ENCODE results near the gene RAB42. TPM values are rescaled to one million over a fixed set of nuclear protein-coding genes. Genes with fewer than 3 reads are reported as not detected.

Gene RAB42
- total and polyA plus RNA-seq, 9 of the 15 experiments (the other 6 are each of a cell fraction or from before 2014, with no cell fraction given) = 0.07 to 0.14 (median 0.12) TPM; not detected in 6

DNA sequence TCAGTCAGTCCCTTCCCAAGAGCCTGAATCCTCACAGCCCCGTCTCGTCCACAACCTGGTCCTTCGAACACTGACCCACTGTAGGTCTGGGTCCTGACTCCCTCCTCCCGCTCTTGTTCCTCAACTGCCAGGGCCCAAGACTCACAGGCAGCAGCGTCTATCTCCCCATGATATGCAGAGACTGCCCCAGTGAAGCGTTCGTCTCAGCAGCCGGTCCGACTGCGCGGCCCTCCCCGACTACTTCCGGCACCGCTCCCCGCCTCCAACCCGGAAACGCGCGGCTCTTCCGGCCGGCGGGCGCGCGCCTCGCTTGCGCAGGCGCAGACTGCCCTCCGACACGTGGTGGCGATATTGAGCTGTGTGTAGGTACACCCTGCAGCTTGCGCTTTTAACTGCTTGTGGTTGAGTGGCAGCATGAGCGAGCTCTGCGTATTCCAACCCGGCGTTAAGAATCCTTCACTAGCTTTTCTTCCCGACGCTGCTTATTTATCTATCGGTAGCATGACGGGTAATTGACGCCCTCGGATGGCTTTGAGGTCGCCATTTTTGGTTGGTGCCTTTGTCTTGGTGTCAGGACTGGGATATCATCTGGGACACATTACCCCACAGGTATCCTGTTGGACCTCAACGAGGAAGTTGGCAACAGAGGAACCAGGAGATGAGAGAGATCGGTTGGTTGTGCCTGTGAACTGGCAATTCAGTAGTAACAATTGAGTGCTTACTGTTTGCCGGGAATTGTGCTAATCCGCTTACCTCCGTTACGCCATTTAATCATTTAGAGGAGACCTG, 51.0 kb downstream of the RAB42 start, which contains the start of gene TAF12 (continued):
- TF ChIP-seq TCF7 (IDR thresholded peaks at IDR 0.05; ENCODE audit: borderline replicate concordance) (peak; percentile 66), PHB2 (IDR thresholded peaks at IDR 0.05; ENCODE audit: low read depth) (no peak), ZC3H4 (CRISPR knock-in tag; IDR thresholded peaks at IDR 0.05; ENCODE audit: borderline replicate concordance) (peak; percentile 88; the same call in 1 of the 2 replicates), GATA2 (CRISPR knock-in tag; IDR thresholded peaks at IDR 0.05) (peak; percentile 55; the same call in 1 of the 2 replicates), DMBX1 (CRISPR knock-in tag; IDR thresholded peaks at IDR 0.05; ENCODE audit: borderline replicate concordance) (peak; percentile 61; the same call in 1 of the 2 replicates), SETDB1 (IDR thresholded peaks at IDR 0.05; ENCODE audit: low read length) (no peak), SMAD3 (CRISPR knock-in tag; conservative IDR thresholded peaks at IDR 0.05) (0 out of 2 replicates have a peak, but pooled peaks have one; percentile 32), ETV6 (IDR thresholded peaks at IDR 0.05; ENCODE audit: borderline replicate concordance in 1 of 2, low read depth in 2 of 2, low read length in 1 of 2) (peak; percentile 94 to 98), ETV6 (CRISPR knock-in tag; IDR thresholded peaks at IDR 0.05; ENCODE audit: borderline replicate concordance) (peak; percentile 86), ELF4 (CRISPR knock-in tag; IDR thresholded peaks at IDR 0.05) (peak; percentile 92), GABPB1 (CRISPR knock-in tag; IDR thresholded peaks at IDR 0.05) (peak; percentile 99), NRF1 (conservative IDR thresholded peaks at IDR 0.05 in 1 of 2, IDR thresholded peaks at IDR 0.05 in 1 of 2) (peak; percentile 96 to 97), ZNF384 (IDR thresholded peaks at IDR 0.05; ENCODE audit: low read depth, low read length) (no peak; the same call in 1 of the 2 replicates), ZNF668 (CRISPR knock-in tag; IDR thresholded peaks at IDR 0.05) (no peak), SMAD2 (IDR thresholded peaks at IDR 0.05; ENCODE audit: low read depth, low read length) (no peak), ZNF12 (CRISPR knock-in tag; IDR thresholded peaks at IDR 0.05) (0 out of 2 replicates have a peak, but pooled peaks have one; percentile 62), SREBF1 (IDR thresholded peaks at IDR 0.05; ENCODE audit: borderline replicate concordance, low read depth, low read length) (no peak; the same call in 1 of the 2 replicates), CREBBP (IDR thresholded peaks at IDR 0.05; ENCODE audit: low read depth, low read length) (no peak)
- TF ChIP-seq, protein P1, sequence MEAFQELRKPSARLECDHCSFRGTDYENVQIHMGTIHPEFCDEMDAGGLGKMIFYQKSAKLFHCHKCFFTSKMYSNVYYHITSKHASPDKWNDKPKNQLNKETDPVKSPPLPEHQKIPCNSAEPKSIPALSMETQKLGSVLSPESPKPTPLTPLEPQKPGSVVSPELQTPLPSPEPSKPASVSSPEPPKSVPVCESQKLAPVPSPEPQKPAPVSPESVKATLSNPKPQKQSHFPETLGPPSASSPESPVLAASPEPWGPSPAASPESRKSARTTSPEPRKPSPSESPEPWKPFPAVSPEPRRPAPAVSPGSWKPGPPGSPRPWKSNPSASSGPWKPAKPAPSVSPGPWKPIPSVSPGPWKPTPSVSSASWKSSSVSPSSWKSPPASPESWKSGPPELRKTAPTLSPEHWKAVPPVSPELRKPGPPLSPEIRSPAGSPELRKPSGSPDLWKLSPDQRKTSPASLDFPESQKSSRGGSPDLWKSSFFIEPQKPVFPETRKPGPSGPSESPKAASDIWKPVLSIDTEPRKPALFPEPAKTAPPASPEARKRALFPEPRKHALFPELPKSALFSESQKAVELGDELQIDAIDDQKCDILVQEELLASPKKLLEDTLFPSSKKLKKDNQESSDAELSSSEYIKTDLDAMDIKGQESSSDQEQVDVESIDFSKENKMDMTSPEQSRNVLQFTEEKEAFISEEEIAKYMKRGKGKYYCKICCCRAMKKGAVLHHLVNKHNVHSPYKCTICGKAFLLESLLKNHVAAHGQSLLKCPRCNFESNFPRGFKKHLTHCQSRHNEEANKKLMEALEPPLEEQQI (IDR thresholded peaks at IDR 0.05) = no peak
- TF ChIP-seq, protein P2, sequence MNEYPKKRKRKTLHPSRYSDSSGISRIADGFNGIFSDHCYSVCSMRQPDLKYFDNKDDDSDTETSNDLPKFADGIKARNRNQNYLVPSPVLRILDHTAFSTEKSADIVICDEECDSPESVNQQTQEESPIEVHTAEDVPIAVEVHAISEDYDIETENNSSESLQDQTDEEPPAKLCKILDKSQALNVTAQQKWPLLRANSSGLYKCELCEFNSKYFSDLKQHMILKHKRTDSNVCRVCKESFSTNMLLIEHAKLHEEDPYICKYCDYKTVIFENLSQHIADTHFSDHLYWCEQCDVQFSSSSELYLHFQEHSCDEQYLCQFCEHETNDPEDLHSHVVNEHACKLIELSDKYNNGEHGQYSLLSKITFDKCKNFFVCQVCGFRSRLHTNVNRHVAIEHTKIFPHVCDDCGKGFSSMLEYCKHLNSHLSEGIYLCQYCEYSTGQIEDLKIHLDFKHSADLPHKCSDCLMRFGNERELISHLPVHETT (CRISPR knock-in tag; conservative IDR thresholded peaks at IDR 0.05 in 1 of 2, IDR thresholded peaks at IDR 0.05 in 1 of 2) = peak in 1 of 2 experiments; percentile 76; a peak in 2 of 4 replicates
- TF ChIP-seq, protein P3, sequence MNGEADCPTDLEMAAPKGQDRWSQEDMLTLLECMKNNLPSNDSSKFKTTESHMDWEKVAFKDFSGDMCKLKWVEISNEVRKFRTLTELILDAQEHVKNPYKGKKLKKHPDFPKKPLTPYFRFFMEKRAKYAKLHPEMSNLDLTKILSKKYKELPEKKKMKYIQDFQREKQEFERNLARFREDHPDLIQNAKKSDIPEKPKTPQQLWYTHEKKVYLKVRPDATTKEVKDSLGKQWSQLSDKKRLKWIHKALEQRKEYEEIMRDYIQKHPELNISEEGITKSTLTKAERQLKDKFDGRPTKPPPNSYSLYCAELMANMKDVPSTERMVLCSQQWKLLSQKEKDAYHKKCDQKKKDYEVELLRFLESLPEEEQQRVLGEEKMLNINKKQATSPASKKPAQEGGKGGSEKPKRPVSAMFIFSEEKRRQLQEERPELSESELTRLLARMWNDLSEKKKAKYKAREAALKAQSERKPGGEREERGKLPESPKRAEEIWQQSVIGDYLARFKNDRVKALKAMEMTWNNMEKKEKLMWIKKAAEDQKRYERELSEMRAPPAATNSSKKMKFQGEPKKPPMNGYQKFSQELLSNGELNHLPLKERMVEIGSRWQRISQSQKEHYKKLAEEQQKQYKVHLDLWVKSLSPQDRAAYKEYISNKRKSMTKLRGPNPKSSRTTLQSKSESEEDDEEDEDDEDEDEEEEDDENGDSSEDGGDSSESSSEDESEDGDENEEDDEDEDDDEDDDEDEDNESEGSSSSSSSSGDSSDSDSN (IDR thresholded peaks at IDR 0.05; ENCODE audit: borderline replicate concordance in 1 of 2, low read depth in 2 of 2, low read length in 2 of 2) = no peak
